B cell (primary cell): ENCODE measurements around the gene ALG10.
"Not testable (repeated sequence)": the region's sequence is repeated elsewhere in the genome, so short reads cannot be mapped to it uniquely, and the experiment has no call there.

ENCODE experiments used
- CTCF ChIP-seq: fragments of 200-600 bp; IDR thresholded peaks from one replicate; pipeline ENCODE4 v1.8.0; 2022; ENCODE audit warnings: antibody characterized with exemption, mild to moderate bottlenecking
- EZH2 ChIP-seq: IDR thresholded peaks from 2 replicates; pipeline ENCODE4 v1.6.1; 2012; ENCODE audit warnings: borderline replicate concordance, low read depth, mild to moderate bottlenecking, moderate library complexity, low read length; ENCODE audit not compliant: insufficient read depth, poor library complexity, severe bottlenecking

- not testable (repeated sequence) for TF ChIP-seq CTCF, EZH2
Observed at GRCh38 chr12:34038357-34038756, 16.1 kb downstream of the ALG10 start.
